NCI-H510A treated with DMSO at 0.1 percent for 48 hours (cell line): ENCODE results near the gene LIPE.
A peak's percentile ranks its signal among the peaks of the same experiment; 100 is the strongest.

Experiments
- DNase-seq: peaks from one replicate; lab custom pipeline; 2025; lab: John Stamatoyannopoulos, UW

The LIPE gene

DNA sequence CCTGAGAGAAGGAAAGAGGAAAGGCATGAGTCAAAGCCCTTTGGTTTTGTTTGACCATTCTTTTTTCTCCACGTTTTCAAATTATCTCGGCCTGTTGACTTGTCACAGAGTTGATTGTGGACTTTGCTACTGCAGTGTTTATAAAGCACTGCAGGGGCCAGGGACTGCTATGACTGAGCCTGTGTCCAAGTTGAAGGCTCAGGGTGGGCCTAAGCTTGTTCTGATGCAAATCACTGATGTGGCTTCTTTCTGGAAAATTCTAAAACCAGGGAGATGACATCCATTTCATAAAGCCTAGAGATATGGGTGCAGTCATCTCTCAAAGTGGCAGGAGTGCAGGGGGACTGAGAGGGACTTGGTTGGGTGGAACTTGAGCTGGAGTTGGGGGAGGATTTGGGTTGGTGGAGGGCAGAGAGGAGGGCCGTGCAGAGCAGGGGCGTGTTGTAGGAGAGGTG lies 16.8 kb upstream of the LIPE start:
- DNase-seq: peak; percentile 23

DNA sequence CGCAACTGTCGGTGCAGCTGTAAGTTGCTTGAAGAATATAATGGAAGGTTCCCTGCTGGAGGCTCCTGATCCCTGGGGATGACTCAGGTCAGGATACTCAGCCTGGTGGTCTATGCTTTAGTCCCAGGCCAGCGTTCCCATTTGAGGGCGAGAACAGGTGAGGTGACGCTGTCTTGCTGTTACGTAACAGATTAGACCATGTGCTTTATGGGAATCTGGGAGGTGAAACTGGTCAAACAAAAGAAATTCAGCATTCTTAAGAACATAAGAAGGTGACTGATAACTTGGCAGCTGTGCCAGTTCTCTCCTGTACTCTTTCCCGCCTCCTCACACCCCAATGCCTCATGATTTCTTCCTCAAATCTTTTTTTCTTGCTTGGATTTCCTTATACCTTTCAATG lies 15.6 kb upstream of the LIPE start, which contains the start of gene CXCL17:
Gene CXCL17 (minus strand): TSS at position 114 of the 400 bp plus-strand sequence. CDS start 114 bp downstream, outside the sequence.
- DNase-seq: peak; percentile 21

DNA sequence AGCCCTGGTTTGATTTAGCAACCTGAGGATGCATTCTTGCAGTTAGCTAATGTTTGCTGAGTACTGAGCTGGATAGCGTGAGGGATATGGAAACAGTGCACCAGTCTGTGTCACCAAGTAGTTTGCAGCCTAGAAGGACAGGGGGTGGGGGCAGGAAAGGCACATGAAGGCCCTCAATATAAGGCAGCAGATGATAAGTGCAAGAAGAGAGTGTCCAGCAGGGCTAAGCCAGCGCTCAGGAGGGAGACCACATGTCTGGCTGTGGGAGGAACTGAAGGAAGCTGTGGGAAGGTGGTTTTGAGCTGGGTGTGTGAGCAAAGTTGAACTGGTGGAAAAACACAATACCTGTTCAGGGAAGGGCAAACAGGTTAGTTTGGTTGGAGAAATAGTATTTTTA lies 13.9 kb upstream of the LIPE start:
- DNase-seq: no peak

DNA sequence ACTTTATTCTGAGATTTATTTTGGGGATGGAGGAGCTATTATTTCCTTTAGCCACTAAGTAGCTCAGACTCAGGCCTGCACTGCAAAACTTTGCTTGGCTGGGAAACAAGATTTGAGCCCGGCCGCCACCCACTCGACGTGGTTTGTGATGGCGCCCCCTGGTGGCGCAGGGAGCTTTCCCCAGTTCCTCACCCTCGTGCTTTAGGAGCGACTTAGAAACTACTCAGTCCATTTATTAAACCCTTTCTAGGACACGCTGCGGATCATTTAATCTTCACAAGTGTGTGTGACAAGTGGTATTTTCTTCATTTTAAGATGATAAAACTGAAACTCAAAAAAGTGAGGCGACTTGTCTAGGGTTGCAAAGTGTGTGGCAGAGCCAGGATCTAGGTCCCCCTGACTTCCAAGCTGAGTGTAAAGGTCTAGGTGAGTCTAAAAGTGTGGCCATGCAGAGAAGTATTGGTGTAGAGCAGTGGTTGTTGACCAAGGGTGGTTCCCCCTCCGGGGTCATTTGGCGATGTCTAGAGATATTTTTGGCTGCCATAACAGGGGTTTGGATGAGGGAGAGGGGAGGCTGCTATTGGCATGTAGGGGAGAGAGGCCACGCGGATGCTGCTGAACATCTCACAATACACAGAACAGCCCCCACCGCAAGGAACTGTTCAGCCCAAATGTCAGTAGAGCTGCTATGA lies 13.3 kb upstream of the LIPE start:
- peak; percentile 22 for DNase-seq

DNA sequence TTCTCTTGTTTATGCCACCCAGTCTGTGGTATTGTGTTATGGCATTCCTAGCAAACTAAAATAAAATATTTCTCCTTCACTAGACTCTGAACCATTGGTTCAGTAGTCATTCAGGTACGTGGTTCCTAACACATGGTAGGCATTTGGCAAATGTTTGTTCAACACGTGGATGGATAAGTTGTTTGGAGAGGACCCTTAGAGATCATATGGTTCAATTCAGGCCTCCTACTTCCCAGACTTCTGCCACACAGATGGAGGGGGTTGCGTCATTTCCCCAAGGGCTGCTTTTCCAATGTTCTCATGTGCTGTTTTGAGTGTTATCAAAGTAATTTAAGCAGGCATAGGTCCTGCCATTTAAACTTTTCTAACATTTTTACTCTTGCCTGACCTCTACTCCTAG lies 8.8 kb upstream of the LIPE start:
- DNase-seq: peak; percentile 7

DNA sequence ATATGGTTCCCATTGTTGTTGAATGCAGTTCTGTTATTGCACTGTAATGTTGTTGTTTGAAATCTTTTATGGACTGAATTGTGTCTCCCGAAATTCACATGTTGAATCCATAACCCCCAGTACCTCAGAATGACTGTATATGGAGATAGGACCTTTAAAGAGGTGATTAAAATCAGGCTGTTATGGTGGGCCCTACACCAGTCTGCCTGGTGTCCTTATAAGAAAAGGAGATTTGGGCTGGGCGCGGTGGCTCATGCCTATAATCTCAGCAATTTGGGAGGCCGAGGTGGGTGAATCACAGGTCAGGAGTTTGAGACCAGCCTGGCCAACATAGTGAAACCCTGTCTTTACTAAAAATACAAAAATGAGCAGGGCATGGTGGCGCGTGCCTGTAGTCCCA lies 8.1 kb upstream of the LIPE start:
- DNase-seq: no peak

DNA sequence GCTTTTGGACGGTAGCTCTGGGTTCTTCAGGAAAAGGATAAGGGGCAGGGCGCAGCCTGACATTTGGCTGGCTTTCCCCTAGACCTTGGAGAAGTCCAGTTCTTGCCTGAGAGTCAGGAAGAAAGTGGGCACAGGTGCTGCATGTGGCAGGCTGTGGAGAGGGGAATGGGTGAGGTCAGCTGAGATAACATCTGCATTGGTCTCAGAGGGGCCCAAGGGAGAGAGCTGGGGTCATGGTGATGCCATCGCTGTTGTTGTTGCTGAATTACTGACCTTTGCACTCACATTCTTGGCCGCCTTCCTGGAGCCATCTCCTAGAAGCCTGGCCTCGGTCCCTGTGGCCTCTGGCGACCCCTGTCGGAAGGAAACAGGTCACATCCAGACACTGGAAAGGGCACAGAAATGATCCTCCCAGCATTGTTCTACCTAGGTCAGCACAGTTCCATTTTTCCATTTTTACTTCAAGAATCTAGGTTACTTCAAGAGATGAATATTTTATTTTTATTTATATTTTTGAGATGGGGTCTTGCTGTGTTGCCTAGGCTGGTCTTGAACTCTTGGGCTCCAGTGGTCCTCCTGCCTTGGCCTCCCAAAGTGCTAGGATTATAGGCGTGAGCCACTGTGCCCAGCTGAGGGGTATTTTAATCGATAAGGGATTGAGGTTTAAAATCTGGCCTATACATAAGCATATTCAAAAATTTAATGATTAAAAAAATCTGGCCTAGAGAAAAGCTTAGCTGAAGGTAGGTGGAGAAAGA lies 6.5 kb upstream of the LIPE start:
- no peak for DNase-seq

DNA sequence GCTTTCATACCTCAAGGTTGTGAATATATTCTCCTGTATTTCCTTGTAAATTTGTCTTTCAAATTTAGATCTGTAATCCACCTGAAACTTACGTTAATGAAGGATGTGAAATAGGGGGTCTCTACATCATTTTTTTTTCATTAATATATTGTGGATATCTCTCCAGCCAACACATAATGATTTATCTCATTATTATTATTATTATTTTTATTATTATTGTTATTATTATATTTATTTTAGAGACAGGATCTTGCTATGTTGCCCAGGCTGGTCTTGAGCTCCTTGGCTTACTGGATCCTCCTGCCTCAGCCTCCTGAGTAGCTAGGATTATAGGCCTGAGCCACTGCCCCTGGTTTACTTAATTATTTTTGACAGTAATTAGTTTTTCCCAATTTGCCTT lies 4.3 kb upstream of the LIPE start:
- no peak for DNase-seq

DNA sequence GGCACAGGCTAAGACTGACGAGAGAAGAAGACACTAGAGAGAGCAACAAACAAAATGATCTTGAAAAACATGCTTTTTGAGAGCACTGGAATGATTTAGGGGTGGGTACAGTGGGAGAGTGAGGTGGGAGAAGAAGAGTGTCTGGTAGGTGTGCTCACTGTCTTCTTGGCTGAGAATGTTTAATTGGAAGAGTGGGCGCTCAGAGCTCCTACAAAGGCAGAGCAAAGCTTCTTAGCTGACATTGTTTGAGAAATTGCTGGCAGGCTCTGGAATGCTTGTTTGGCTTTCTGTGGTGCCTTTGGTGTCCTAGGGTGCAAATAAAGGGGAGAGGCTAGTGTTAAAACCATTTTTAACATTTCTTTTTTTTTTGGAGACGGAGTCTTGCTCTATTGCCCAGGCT lies 1.5 kb upstream of the LIPE start:
- DNase-seq: no peak

DNA sequence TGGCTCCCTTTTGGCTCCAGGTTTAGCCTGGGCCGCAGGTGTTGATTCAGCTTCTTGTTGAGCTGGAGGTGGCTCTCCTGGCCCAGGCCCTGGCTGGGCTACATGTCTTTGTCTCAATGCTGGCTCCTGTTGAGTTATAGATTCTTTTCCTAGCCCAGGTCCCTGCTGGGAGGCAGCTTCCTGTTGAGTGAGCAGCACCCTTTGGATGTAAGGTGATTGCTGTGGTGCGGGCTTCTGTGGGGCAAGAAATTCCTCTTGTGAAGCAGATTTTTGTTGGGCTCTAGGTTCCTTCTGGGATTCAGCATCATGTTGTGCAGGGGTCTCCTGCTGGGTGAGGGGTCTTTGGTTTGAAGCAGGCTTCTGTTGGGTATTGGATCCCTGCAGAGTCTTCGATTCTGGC lies 545 bp downstream of the LIPE start:
- no peak for DNase-seq

DNA sequence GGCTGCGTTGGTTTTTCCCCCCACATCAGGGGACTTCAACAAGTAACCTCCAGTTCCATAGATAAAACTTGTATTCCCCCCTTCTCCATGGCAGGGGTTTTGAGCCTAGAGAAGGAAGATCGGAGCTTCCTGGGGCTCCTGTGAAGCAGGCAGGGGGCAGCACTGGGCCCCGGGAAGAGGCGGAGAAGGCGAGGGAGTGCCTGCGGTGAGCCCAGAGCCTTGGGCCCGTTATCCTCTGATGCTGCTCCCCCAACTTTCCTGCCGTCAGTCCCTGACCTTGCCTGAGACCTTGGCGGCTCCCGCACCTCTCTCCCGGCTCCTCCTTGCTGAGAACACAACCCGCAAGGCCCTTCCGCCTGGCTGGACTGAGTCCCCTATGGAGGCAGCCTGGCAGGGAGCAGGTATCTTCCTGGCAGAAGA lies 2.5 kb downstream of the LIPE start:
- DNase-seq: no peak

DNA sequence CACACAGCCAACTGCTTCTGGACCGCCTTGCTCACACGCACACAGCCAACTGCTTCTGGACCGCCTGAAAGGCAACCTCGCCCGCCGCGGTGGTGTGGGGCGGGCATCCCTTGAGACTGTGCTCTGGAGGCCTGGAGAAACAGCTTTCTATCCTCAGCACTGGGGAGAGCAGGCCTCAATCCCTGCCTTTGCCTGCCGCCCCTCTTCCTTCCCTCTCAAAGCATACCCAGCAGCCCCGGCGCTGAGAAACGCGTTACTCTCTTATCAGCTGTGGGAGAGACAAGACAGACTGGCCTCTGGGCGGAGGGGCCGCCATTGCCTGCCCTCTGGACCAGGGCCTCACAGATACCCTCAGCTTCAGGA lies 2.9 kb downstream of the LIPE start:
- no peak for DNase-seq

DNA sequence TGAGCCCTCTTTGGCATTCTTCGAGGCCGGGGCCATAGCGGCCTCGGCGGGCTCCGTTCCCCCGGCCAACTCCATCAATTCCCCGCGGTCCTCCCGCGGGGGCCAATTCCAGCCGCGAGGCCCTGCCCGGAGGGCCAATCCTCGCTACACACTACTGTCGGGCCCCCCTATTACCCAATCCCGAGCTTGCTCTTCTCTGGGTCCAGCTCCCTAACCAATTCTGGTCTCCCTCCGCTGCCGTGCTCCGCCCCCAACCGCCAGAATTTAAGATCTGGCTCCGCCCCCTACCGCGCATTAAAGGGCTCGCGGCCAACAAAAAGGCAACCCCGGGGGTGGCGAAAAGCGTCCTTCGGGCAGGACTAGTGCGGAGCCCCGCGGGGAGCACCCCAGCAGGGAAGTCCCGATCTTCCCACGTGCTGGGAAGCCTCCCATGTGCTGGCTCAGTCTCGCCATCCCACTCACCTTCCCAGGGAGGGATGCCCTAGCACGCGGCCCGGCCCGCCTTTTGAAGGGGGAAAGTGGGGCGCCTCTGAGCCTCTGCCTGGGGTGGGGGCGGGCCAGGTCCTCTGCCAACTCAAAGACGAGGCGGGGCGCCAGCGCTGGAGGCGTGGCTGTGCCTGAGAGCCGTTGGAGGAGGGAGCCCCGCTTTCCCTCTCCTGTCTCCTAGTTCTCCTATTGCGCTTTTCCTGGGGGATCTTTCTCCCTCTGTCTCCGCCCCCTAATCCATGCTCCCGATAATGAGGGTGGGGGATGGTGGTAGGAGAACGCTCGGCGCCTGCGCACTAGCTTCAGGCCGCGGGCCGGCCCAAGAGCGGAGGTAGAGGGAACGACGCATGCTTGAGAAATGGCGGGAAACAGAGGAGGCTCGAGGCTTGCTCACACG lies 3.5 kb downstream of the LIPE start:
- peak; percentile 85 for DNase-seq

DNA sequence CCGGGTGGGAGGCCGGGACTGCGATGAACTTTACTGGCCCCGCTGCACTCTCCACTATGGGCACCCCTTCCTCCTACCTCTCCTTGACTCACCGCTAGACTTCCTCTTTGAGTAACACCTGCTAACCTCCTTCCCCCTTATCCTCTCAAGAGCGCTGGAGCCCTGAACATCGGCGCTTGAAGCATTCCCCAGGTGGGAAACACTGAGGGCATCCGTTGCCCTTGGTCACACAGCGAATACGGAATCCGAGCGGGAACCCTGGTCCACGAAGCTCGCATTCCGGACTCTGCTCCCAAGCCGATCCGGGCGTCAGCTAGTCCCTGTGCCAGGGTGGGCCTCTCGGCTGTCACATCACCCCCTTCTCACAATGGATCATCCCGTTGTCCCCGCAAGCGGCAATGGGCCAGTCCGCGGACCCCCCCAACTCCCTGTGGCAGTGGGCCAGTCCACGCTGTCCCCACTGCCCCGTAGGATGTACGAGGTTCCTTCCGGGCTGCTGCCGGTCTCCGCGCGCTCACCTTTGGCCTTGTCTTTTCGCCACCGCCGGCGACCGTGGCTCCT lies 4.2 kb downstream of the LIPE start:
- DNase-seq: peak; percentile 8

DNA sequence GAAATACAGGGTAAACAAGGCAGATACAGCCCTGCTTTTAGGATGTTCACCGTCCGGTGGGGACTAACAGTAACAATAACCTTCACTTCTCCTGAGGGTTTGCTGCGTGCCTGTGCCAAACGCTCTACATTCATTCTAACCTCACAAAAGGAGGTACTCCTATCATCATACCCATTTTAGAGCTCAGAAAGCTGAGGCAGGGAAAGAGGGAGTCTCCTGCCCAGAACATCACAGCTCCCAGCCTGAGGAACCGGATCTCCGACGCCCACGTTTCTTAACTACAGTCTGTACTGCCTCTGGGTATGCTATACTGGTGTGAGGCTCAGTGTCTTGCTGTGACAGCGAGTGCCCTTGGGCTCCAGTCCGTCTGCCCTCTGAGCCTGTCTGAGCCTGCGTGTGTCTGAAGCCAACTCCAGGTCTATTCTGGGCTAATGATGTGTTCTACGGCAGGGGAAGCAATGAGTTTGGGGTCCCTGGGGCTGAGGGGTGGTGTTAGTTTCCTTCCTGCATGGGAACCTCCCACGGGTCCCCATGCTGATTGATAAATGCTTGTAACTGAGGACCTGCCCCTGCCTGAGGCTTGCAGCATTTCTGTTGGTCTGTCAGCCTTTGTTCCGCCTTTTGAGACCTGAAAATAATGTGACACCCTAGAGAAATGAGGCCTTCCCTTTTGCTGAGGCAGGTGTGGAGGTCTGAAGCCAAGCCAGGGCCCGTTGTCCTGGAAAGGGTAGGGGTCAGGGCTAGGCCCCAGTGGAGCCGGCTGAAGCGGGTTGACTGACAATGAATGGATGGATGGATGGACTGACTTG lies 4.9 kb downstream of the LIPE start:
- no peak for DNase-seq

DNA sequence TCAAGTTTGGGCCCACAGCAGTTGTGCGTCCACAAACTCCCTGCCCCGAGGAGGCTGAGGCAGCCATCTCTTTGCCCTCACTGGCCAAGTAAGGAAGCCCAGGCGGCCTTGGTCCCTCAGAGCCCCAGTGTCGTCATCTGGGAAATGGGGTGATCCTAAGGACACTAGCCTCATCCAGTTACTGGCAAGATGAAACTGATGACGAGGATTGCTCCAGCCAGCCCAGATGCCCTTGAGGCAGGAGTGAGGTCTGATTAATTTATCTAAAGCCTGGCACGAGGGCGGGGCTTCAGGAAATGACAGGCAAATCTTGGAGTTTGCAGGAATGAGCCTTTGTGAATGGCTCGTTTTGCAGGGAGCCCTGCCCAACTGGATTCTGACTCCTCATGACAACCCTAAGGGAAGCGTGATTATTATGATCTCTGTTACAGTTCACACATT lies 5.6 kb downstream of the LIPE start:
- no peak for DNase-seq

DNA sequence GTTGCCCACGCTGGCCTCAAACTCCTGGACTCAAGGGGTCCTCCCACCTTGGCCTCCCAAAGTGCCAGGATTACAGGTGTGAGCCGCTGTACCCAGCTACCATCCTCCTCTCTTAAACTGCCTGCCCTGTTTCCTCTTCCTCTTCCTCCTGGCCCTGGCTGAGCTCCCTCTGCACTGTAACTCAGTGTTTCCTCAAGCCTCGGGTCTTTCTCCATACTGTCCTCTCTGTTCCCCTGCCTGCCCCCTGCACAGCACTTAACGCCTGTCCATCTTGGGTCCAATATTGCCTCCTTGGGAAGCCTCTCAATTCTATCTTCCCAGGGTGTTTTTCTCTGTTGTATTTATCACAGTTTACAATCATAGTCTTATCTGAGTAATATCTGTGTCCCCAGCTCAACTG lies 6.1 kb downstream of the LIPE start:
- no peak for DNase-seq

DNA sequence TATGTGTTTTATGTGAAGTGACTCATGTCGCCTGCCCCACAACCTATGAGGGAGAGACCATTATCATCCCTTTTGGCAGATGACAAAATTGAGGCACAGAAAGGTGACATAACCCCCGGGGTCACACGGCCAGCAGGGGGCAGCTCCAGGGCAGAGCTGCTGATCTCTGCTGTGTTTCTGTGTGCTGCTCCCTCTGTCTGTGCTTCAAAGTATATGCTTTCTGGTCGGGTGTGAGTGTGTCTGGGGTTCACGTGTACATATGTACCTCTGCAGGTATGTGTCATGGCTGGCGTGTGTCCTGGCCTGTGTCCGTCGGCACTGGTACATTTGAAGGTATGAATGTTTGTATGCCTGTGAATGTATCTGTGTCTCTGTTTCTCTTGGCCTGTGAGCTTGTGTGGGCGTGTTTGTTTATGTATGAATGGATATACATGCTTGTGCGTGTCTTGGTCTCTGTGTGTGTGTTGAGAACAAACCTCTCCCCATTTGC lies 7.1 kb downstream of the LIPE start:
- DNase-seq: peak; percentile 24

DNA sequence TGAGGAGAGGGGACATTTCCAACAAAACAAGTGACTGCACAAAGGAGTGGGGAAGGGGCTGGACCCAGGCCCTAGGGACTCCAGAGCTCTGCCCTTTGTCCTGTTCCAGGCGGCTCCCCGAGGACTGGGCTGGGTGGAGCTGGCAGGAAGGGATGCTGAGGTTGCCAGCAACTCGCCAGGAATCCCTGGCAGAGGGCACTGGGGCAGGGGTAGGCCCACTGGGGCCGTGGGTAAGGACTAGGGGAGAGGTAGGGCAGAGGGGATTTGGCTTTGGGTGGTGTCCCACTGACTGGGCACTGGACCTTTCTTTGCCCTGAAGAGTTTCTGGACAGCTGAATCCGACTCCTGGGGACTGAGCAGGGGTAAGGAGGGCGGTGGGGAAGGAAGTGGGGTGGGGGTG lies 7.9 kb downstream of the LIPE start:
- DNase-seq: no peak

DNA sequence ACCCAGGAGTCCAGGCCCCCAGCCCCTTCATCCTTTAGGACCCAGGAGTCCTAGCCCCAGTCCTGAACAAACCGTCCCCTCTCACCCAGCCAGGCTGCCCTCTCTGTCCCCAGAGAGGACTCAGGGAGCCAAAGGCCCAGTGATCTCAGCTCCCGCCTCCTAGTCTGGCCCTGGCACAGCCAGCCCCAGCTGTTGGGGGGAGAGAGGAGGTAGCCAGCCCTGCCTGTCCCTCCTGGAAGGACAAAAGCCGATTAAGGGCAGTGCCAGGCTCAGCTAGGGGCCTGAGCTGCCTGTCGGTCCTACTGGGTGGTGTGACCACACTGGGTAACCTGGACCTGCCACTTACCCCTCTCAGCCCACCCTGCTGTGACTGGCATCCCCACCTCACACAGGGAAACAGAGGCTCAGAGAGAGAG lies 14.5 kb downstream of the LIPE start:
- DNase-seq: no peak

DNA sequence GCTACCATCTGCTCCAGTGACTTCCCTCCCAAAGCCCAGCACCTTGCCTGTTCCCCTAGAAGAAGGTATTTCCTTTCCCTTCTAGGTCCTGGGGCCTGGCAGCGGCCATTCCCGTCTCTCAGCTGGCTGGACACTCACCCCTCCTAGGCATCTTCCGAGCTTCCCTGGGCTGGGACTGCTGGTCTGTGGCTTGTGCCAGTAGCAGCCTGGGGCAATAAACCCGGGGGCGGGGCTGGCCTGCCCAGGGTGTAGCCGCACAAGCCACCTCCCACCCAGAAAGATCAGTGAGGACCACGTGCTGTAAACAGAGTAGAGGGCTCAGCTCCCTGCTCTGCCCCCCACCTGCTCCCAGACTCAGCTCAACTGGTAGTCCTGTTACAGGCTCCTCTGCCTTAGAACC lies 15.0 kb downstream of the LIPE start:
- no peak for DNase-seq
